K562 (cell line): ENCODE measurements around the gene RGS7.

Source experiments
- CREB3L1 ChIP-seq: fragments of 450-650 bp; IDR thresholded peaks from 2 replicates; pipeline ENCODE4 v1.6.1; 2014; ENCODE audit warnings: low read depth, mild to moderate bottlenecking, moderate library complexity, borderline replicate concordance
- CTCF ChIP-seq, 3 experiments: IDR thresholded peaks in 2 of 3; conservative IDR thresholded peaks in 1 of 3; 2 replicates each; pipeline ENCODE4 v1.5.1; 2011 to 2012; ENCODE audit warnings: low read length in 3 of 3, mild to moderate bottlenecking in 3 of 3, control low read depth in 2 of 3, improper control_type of control experiment in 1 of 3, inconsistent platforms in 1 of 3, low read depth in 1 of 3, mixed read lengths in 1 of 3, moderate library complexity in 1 of 3; ENCODE audit not compliant: insufficient read depth in 2 of 3
- EZH2 ChIP-seq: IDR thresholded peaks from 2 replicates; pipeline ENCODE4 v1.6.1; 2012; ENCODE audit warnings: low read depth, mild to moderate bottlenecking, inconsistent platforms, low read length, borderline replicate concordance
- FOXM1 ChIP-seq, 2 experiments: fragments of 450-650 bp in 1 of 2; sonication (generic) in 1 of 2; formaldehyde crosslinking in 1 of 2; IDR thresholded peaks; 2 replicates each; pipeline versions ENCODE4 v1.6.1 to v1.9.0; 2017 to 2022; ENCODE audit warnings: low read depth in 2 of 2, mild to moderate bottlenecking in 2 of 2, missing genetic modification reagents in 1 of 2, moderate library complexity in 1 of 2
- GABPA ChIP-seq: fragments of 200-800 bp; sonication (Bioruptor generic); conservative IDR thresholded peaks from 2 replicates; pipeline ENCODE4 v1.6.1; 2016; ENCODE audit warnings: low read depth, missing genetic modification characterization, missing compliant biosample characterization
- KDM1A ChIP-seq, 2 experiments: fragments of 450-650 bp; IDR thresholded peaks; 2 replicates each; pipeline ENCODE4 v1.6.1; 2016; ENCODE audit warnings: mild to moderate bottlenecking in 2 of 2
- MED1 ChIP-seq: sonication (generic); formaldehyde crosslinking; IDR thresholded peaks from 2 replicates; pipeline ENCODE4 v1.8.1; 2023; ENCODE audit warnings: missing genetic modification reagents, borderline replicate concordance
- POLR2AphosphoS5 ChIP-seq: IDR thresholded peaks from 2 replicates; pipeline ENCODE4 v1.6.1; 2011; ENCODE audit warnings: mild to moderate bottlenecking, low read depth, low read length, moderate library complexity; ENCODE audit not compliant: control insufficient read depth, insufficient read depth
- POU5F1 ChIP-seq: fragments of 150-350 bp; IDR thresholded peaks from 2 replicates; pipeline ENCODE4 v1.6.1; 2014; ENCODE audit warnings: borderline replicate concordance, low read length, low read depth, mild to moderate bottlenecking; ENCODE audit not compliant: partially characterized antibody
- ZBTB7A ChIP-seq: IDR thresholded peaks from 2 replicates; pipeline ENCODE4 v1.6.1; 2011; ENCODE audit warnings: low read depth, mild to moderate bottlenecking, low read length, moderate library complexity, borderline replicate concordance; ENCODE audit not compliant: control insufficient read depth
- ZNF282 ChIP-seq: sonication (generic); formaldehyde crosslinking; IDR thresholded peaks from 2 replicates; pipeline ENCODE4 v1.8.1; 2023; ENCODE audit warnings: missing genetic modification reagents
- ZNF311 ChIP-seq: fragments of 250-450 bp; sonication (Bioruptor Pico); IDR thresholded peaks from 2 replicates; pipeline ENCODE4 v1.4.0; 2020; ENCODE audit warnings: mild to moderate bottlenecking, moderate library complexity
- ZNF57 ChIP-seq: fragments of 450-650 bp; formaldehyde crosslinking; IDR thresholded peaks from 2 replicates; pipeline ENCODE4 v1.4.0; 2020; ENCODE audit warnings: mild to moderate bottlenecking, moderate library complexity
- ZNF77 ChIP-seq: fragments of 250-450 bp; sonication (Bioruptor Pico); IDR thresholded peaks from 2 replicates; pipeline ENCODE4 v1.5.0; 2020

GRCh38 chr1:241024834-241025233 lies 332.2 kb downstream of the RGS7 start:
- TF ChIP-seq ZBTB7A (no peak), GABPA (no peak), FOXM1 (IDR thresholded peaks at IDR 0.05; ENCODE audit: low read depth) (no peak), FOXM1 (CRISPR knock-in tag; IDR thresholded peaks at IDR 0.05; ENCODE audit: low read depth) (no peak), ZNF282 (CRISPR knock-in tag) (no peak), CTCF (IDR thresholded peaks at IDR 0.05 in 2 of 3, conservative IDR thresholded peaks at IDR 0.05 in 1 of 3; ENCODE audit: insufficient read depth in 2 of 3, low read depth in 1 of 3, low read length in 3 of 3) (no peak), EZH2 (no peak), MED1 (CRISPR knock-in tag) (no peak), POU5F1 (no peak), ZNF77 (CRISPR knock-in tag) (no peak), CREB3L1 (no peak), ZNF311 (CRISPR knock-in tag) (no peak), ZNF57 (CRISPR knock-in tag) (no peak), POLR2AphosphoS5 (no peak), KDM1A (IDR thresholded peaks at IDR 0.05) (no peak)
